Stimulated activated CD8-positive, alpha-beta memory T cell treated with anti-CD3 and anti-CD28 coated beads, Interleukin-15, amount 100 ng/mL, for 1 hour (primary cell): ENCODE measurements around the gene RNF180.

Experiments used
- DNase-seq: peaks from one replicate; pipeline ENCODE4 v3.0.0-alpha.2; 2020; ENCODE audit warnings: low read depth

Gene RNF180, protein sequence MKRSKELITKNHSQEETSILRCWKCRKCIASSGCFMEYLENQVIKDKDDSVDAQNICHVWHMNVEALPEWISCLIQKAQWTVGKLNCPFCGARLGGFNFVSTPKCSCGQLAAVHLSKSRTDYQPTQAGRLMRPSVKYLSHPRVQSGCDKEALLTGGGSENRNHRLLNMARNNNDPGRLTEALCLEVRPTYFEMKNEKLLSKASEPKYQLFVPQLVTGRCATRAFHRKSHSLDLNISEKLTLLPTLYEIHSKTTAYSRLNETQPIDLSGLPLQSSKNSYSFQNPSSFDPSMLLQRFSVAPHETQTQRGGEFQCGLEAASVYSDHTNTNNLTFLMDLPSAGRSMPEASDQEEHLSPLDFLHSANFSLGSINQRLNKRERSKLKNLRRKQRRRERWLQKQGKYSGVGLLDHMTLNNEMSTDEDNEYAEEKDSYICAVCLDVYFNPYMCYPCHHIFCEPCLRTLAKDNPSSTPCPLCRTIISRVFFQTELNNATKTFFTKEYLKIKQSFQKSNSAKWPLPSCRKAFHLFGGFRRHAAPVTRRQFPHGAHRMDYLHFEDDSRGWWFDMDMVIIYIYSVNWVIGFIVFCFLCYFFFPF

DNA sequence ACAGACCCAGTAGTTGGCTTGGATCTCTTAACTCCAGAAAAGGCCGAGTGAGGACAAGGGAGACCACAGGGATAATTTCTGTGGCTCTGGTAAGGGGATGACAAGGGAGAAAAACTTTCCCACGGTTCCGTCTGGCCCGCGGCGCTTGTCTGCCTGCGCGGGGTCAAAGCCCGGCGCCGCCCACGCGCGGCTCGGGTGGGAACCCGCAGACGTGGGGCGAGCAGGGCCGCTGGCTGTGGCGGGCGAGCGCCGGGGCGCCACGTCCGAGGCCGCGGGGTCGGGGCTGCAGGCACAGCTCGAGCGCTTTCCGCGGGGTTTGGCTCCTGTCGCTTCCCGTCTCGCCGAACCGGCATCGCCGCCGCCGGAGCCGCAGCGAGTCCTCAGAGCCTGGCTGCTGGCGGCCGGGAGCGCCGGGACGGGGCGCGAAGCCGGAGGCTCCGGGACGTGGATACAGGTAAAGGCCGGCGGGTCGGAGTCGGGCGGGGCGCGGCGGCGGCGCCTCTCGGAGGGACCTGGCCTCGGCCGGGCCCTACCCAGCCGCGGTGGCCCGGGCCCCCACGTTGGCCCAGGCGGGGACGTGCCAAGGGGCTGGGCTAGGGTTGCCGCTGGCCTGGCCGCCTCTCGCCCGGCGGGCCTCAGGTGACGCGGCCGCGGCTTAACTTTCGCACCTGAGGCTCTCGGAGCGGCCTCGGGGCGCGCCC is at the start of gene RNF180:
Gene RNF180, plus strand, starts transcription at position 344 of the 701 bp plus-strand sequence. CDS start 34,965 bp downstream, outside the sequence.
- DNase-seq = no peak

DNA sequence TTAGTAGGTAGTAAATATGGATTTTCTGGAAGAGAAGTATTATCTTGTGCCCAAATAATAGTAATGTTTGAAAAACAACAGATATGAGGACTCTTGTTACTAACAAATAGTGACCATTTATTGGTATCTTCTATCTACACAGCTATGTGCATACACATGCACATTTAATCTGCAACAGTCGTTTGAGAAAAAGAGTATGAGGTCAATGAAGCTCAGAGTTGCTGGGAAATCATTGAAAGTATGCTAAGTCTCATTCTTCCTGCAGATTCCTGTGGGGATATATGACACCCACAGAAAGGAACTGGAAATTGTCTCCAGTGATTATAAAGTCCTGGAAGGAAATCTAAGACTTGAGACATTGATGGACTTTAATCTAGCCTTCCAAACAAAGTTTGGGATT is 40.1 kb upstream of the RNF180 start:
- DNase-seq = no peak

DNA sequence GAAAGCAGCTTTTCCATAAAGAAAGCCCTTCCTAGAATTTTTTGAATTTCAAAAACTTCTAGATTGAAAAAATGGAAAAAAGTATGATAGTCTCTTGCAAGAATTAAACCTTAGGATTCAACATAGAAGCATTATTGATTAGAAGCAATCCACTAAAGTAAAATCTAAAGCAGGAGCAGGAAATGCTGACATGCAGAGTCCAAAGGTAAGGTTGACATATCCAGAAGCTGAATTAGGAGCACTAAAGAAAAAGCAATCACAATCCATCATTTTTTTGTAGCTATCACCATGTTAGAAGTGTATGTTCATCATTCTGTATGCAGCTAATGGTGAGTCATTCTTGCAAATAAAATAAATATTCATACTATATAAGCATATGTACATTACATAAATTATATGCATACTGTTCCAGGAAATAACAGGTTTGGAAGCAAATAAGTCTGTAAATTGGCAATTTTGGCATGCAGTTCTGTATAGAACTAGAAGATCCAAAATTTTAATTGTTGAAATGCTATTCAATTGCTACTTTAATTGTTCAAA is 39.4 kb upstream of the RNF180 start:
- no peak for DNase-seq

DNA sequence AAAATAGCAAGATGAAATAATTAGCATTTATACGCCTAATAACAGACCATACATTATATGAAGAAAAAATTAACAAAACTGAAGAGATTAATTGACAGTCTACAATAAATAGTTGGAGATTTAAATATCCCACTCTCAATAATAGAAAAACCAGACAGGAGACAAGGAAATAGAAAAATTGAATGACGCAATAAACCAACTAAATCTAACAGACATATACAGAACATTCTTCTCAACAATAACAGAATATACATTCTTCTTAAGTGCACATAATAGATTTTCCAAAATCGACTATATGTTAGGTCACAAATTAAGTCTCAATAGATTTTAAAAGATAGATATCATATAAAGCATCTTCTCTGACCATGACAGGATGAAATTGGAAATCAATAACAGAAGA is 25.6 kb upstream of the RNF180 start:
- DNase-seq = no peak

DNA sequence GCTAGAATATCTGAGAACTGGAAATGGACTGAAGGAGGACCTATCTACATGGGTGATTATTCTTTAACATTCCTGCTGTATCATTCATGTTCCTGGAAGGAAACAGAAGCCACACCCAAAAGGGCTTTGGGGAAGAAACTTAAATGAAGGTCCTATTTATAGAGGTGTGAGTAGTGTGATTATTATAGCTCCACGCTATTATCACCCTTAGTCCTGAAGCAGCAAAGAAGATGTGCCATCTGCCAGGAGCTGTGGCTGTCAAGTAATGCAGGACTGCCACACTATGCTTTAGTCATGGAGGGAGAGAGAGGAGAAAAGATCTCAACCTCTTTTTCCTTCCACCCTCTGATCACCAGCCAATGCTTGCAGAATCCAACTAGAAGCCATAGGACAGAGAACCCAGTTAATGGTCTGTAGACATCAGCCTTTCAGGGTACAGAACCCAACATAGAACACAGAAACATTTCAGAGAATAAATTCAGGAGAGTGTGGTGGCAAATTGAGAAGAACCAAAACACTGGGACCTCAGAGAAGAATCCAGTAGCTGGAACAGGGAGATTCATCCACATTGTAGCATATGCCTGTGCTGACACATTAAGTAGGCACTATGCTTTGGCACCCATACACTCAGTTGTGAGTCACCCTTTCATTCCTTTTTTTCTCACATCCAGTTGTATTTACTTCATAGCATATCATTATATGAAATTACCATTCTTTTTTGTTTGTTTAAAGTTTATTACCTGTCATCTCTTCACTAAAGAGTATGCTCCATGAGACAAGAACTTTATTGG is 21.0 kb upstream of the RNF180 start:
- DNase-seq = no peak

DNA sequence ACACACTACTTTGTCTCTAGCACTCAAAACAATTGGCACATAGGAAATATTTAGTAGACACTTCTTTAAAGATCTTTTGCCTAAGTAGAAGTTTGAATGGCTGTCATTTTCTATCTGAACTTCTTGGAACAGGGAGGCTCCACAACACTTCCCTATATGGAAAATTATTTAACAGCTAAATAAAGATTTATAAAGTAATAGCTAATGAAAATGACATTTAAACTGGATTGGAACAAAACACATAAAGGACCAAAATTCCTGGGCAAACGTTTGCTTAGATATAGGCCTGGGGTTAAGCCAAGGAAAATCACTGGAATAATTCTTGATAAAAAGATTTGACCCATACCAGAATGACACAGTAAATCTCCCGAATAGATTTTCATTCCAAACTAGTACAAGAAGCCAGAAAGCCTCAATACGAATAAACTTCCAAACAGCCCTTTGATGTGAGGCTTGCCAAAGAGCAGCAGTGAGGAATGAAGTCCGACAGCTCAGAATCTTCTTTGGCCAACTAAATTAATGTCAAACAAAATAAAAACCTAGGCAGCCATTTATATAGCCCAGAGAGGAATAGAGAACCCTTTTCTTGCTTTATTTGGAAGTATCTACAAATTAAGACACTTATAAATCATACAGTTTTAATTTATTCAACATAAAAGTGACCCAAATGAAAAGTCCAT is 20.3 kb upstream of the RNF180 start:
- DNase-seq = no peak

DNA sequence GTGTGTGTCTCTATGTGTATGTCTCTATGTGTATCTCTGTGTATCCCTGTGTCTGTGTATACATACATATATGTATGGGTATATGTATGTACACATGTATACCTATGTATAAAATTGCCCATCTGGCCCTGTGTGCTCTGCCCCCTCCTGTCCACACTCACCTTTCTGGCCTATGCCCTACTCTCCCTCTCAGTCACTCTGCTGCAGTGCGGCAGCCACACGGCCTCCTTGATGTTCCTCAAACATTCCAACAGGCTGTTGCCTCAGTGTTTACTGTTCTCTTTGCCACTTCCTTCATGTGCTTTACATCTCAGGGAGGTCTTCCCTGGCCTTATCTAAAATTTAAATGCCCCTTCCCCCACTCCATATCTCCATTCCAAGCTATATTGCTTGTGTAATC is 18.3 kb upstream of the RNF180 start:
- DNase-seq = no peak

DNA sequence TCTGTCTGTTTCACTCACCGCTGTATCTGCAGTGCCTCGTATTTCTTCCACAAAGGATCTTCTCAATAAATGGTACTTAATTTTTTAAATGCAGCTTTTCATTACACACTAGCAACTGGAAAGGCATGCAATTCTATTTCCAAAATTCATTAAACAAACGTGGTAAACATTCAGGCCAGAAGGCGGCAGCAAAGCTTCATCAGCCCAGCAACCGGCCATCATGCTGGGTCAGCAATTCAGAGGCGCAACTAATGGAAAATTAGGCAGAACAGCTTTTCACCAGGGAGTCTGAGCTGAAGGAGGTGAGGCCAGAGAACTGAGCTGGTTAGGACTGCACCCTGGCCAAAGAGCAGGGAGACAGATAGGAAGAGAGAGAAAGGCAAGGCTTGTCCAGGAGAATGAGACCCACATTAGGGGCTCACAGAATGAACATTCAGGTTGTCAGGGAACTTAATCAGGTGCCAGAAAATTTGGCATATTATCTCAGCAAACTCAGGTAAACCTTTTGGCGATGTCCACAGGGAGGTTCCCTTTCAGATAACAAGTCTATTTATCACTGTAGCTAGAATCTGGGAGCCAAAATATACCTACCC is 17.7 kb upstream of the RNF180 start:
- DNase-seq = no peak

DNA sequence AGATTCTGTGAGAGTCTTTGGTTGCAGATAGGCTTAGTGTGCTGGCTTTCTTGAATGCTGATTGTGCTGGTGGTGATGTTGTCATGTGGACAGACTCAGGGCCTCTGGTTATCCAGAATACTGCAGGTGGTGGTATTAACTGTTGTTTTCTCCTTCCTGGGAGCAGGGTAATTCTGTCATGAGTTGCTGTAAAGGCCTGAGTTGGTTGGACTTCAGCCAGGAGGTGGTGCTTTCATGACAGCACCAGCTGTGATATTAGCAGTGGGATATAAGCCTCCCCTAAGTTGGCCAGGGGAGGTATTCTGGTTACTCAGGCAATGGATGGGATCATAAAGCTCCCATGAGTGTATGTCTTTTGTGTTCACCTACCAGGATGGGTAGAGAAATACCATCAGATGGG is 16.4 kb upstream of the RNF180 start:
- no peak for DNase-seq

DNA sequence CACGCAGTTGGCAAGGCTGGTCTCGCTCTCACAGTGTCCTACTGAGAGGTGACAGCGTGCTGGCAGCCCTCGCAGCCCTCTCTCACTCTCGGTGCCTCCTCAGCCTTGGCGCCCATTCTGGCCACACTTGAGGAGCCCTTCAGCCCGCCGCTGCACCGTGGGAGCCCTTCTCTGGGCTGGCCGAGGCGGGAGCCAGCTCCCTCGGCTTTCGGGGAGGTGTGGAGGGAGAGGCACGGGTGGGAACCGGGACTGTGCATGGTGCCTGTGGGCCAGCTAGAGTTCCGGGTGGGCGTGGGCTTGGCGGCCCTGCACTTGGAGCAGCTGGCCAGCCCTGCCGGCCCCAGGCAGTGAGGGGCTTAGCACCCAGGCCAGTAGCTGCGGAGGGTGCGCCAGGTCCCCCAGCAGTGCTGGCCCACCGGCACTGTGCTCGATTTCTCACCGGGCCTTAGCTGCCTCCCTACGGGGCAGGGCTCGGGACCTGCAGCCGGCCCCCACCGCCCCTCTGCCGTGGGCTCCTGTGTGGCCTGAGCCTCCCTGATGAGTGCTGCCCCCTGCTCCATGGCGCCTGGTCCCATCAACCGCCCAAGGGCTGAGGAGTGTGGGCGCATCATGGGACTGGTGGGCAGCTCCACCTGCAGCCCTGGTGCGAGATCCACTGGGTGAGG is 15.7 kb upstream of the RNF180 start:
- DNase-seq = no peak

DNA sequence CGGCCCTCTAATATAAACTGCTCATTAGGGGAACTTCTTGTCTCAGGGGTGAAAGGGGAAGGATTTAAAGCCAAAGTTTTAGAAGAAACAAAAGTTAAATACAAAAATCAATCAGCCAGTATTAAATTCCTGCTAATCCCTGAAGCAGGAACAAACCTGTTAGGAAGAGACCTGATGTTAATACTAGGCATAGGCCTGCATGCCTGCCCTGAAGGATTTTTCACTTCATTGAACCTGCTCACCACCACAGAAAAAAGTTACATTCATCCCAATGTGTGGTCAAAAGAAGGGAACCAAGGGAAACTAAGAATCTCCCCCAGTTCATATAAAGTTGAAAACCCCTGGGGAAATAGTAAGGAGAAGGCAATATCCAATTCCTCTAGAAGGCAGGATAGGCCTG is 9.4 kb upstream of the RNF180 start:
- no peak for DNase-seq

DNA sequence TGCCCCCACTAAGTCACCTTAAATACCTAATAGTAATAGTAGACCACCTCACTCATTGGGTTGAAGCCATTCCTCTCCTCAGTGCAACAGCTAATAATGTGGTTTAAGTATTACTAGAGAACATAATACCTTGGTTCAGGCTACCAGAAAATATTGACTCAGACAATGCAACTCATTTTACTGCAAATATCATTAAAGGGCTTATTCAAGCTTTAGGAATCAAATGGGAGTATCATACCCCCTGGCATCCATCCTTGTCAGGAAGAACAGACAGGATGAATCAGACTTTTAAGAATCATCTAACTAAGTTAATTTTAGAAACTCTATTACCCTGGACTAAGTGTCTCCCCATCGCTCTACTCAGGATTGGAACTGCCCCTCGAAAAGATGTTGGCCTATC is 6.8 kb upstream of the RNF180 start:
- DNase-seq = no peak

DNA sequence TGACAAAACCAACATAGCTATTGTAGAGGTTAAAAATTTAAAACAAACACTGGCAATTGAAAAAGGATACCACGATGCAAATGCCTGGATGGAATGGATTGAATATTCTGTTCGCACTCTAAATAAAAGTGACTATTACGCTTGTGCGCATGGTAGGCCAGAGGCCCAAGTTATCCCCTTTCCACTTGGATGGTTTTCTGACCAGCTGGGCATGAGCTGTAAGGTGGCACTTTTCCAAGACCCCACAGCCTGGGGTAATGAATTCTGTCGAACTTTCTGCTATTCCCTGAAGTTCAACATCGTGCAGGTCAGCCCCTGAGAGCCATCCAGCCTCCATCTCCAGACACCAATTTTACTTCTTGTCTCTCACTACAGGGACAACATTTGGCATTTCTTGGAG is 5.4 kb upstream of the RNF180 start:
- no peak for DNase-seq

DNA sequence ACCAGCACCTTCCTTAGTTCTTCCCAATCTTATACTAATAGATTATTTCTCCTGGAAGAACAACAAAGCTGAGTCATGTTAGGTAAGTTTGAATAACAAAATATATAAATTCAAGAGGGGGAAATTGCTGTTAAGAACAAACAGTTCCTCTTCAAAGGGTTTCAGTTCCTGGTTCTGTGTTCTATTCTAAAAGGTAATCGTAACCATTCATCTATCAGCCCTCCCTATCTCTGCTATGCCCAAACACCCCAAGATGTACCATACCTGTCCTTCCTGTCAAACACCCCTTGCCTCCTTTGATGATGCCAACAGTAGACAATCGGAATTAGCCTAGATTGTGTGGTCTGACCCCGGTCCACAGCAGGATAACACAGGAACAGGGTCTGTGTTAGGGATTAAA is 4.2 kb upstream of the RNF180 start:
- no peak for DNase-seq

DNA sequence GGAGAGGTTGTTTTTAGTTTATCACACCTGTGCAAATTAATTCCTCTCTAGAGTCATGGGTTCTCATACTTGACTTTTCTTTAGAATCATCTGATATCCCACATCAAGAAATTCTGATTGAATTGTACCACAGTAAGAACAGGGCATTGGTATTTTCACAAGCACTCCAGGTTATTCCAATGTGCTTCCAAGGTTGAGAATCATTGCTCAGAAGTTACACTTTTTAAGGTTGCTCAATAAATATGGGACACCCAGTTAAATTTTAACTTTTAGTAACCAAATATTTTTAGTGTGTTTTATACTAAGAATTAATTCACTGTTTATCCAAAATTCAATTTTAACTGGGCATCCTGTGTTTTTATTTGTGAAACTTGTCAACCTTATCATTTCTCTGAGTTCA is 2.5 kb upstream of the RNF180 start:
- no peak for DNase-seq

DNA sequence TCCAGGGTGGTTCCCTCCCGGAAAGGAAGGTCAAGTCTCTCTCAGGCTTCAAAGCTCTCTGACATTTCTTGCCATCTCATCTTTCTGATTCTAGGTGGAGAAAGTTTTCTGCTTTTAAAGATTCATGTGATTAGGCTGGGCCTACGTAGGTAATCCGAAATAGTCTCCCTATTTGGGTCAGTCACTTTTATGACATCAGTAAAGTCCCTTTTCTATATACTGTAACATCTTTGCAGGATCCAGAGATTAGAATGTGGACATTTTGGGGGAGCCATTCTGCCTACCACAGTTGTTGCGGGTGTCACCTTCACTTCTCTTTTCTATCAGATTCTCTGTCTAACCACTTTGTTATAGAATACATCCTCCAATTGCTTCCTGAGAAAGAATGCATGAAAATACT is 1.9 kb upstream of the RNF180 start:
- no peak for DNase-seq

DNA sequence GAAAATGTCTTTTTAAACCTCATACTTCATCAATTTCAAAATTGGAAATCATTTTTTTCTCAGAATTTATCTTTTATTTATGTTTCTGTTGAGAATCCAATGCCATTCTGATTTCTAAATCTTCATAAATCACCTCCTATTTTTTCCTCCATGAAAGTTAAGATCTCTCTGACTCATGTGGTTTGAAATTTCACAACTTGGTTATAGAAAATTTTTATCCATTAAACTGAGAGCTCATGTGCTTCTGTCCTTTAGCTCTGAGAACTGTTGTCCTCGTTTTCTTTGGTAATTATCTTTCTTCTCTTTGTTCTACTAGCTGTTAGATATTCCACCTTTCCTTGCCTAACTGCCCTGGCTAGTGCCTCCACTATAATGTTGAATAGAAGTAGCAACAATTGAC is 1.5 kb upstream of the RNF180 start:
- DNase-seq = no peak

DNA sequence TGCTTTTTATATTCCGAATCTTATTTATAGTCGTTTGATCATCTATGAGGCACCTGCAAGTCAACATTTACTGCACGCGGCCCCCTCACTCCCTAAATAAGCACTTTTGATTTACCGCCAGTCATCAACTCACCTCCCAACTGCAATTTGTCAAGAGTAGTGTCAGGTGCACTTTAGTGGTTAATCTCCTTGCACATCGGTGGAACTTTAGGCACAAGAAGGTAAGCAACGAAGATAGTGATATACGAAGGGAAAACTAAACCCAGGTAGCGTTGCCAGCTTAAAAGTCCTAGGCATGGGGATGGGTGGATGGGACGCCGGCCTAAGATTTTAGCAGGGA is 513 bp upstream of the RNF180 start:
- DNase-seq = no peak

DNA sequence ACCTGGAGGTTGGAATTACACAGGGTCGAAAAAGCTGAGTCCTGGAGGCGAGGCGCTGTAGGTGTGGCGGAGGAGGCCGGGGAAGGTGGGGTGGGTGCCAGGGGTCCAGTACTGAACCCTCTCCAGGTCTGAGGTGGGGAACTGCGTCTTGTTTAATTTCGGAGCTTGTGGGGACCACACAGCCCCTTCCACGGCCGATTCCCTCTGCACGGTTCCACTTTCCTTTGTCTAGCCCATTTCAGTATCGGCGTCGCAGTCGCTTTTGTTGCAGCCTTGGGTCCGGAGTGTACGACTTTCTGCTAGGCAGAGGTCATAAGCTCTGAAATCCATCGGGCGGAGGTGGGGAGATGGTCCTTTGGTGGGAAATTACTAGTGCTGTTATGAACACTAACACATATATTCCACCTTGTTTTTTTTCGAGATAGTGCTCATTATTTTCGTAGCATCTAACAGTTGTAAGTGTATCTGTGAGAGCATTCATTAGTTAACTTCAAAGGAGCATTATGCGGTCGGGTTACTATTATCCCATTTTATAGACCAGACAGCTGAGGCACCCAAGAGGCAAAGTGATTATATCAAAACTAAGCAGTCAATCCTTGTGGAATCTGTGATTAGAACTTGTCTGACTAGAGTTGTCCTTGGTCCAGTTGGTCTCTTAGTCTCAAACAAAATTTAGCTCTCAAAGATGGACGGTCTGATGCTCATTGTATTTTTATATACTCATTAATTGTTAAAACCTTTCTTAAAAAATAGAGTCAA is 737 bp downstream of the RNF180 start:
- no peak for DNase-seq

DNA sequence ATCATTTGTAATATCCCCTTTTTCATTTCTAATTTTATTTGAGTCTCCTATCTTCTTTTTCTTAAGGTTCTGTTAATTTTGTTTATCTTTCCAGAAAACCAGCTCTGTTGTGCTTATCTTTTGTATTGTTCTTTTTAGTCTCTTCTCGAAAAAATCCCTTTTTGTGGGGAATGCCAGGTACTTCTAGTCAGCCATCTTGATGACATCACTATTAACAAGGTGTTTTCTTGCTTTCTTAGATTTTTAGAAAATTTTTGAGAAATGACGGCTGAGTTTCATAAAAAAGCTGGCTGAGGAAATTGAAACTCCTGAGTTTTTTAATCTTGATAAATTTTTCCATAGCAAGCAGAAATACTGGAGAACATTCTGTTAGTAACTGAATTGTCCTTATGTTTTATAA is 10.7 kb downstream of the RNF180 start:
- DNase-seq = no peak
